T47D (cell line): ENCODE results near the gene CEP164.
A peak's percentile ranks its signal among the peaks of the same experiment; 100 is the strongest.

Experiments used
- DNase-seq, 2 experiments: peaks; one replicate each; pipeline versions ENCODE4 v3.0.0 to v3.0.0-alpha.2; 2011 to 2012; ENCODE audit warnings: low read depth in 1 of 2, low spot score in 1 of 2
- JUND ChIP-seq: IDR thresholded peaks from 2 replicates; pipeline ENCODE4 v1.6.1; 2012; ENCODE audit warnings: low read depth
- in situ Hi-C: cut with HindIII; loops from 2 replicates; pipeline ENCODE4 v1.10.0; 2016; ENCODE audit warnings: low sequenced_read_pairs, low pct_unique_long_range_greater_than_20kb

Gene CEP164

GRCh38 chr11:117437041-117437790 lies 109.6 kb downstream of the CEP164 start:
- in situ Hi-C loops, result loop anchor here (25.0 kb wide), 1 partner anchor 375 kb away; the partner anchor contains the start of gene FXYD2
- TF ChIP-seq JUND, result no peak

GRCh38 chr11:117437791-117438130 lies 110.1 kb downstream of the CEP164 start:
- TF ChIP-seq JUND, result no peak
- DNase-seq, result no peak
- in situ Hi-C loops, result loop anchor here (25.0 kb wide), 1 partner anchor 375 kb away; the partner anchor contains the start of gene FXYD2

More at GRCh38 chr11:117437041-117437790, 109.6 kb downstream of the CEP164 start:
- no peak for DNase-seq

- no peak for DNase-seq
- no peak for TF ChIP-seq JUND
- in situ Hi-C loops, result loop anchor here (25.0 kb wide), 1 partner anchor 374 kb away; the partner anchor contains the start of gene FXYD2
Observed at GRCh38 chr11:117438371-117439000, 110.8 kb downstream of the CEP164 start.

GRCh38 chr11:117439256-117439655 lies 111.6 kb downstream of the CEP164 start:
- in situ Hi-C loops, result loop anchor here (25.0 kb wide), 1 partner anchor 373 kb away; the partner anchor contains the start of gene FXYD2
- no peak for TF ChIP-seq JUND

GRCh38 chr11:117440258-117440657 lies 112.6 kb downstream of the CEP164 start:
- no peak for DNase-seq
- TF ChIP-seq JUND, result no peak
- in situ Hi-C loops, result loop anchor here (25.0 kb wide), 1 partner anchor 372 kb away; the partner anchor contains the start of gene FXYD2

More at GRCh38 chr11:117439256-117439655, 111.6 kb downstream of the CEP164 start:
- DNase-seq, result no peak

GRCh38 chr11:117441146-117441975 lies 113.7 kb downstream of the CEP164 start:
- DNase-seq, result no peak
- TF ChIP-seq JUND, result no peak
- in situ Hi-C loops, result loop anchor here (25.0 kb wide), 1 partner anchor 371 kb away; the partner anchor contains the start of gene FXYD2

GRCh38 chr11:117442049-117442868 lies 114.6 kb downstream of the CEP164 start:
- in situ Hi-C loops, result loop anchor here (25.0 kb wide), 1 partner anchor 370 kb away; the partner anchor contains the start of gene FXYD2
- no peak for DNase-seq
- TF ChIP-seq JUND, result no peak

GRCh38 chr11:117442869-117443239 lies 115.2 kb downstream of the CEP164 start:
- in situ Hi-C loops, result loop anchor here (25.0 kb wide), 1 partner anchor 369 kb away; the partner anchor contains the start of gene FXYD2
- no peak for TF ChIP-seq JUND
- DNase-seq, result no peak

- in situ Hi-C loops, result loop anchor here (25.0 kb wide), 1 partner anchor 369 kb away; the partner anchor contains the start of gene FXYD2
- DNase-seq, result peak; percentile 49
- no peak for TF ChIP-seq JUND
Observed at GRCh38 chr11:117443266-117444186, 115.9 kb downstream of the CEP164 start.

GRCh38 chr11:117444256-117444655 lies 116.6 kb downstream of the CEP164 start:
- in situ Hi-C loops, result loop anchor here (25.0 kb wide), 1 partner anchor 368 kb away; the partner anchor contains the start of gene FXYD2
- no peak for TF ChIP-seq JUND
- DNase-seq, result no peak
